SW480 (cell line): ENCODE data around the gene EPB41L4B.

Experiments used
- DNase-seq: peaks from one replicate; pipeline ENCODE4 v3.0.0-alpha.2; 2016; ENCODE audit warnings: low spot score

EPB41L4B gene

DNA sequence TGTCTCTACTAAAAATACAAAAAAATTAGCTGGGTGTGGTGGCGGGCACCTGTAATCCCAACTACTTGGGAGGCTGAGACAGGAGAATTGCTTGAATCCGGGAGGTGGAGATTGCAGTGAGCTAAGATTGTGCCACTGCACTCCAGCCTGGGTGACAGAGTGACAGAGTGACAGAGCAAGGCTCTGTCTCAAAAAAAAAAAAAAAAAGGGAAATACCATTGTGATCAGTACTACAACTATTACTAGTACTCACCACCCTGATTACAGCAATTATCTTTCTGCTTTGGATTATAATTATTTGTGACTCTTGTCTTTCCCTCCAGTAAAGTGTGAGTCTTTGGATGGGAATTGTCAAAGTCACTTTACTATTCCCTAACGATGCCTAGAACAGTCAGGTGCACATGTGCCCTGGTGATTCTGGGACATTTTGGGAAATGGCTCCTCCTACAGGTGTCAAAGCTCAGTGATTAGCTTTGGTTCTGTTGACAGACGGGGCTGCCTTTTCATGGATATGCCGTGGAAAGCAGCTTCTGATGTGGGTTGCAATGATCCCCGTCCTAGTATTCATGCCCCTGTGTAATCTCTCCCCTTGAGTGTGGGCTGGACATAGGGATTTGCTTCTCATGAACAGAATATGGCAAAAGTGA is 122.0 kb downstream of the EPB41L4B start:
- DNase-seq: peak; percentile 12

GRCh38 chr9:109193974-109194556 is 126.8 kb downstream of the EPB41L4B start:
- no peak for DNase-seq

GRCh38 chr9:109192732-109193361 is 128.0 kb downstream of the EPB41L4B start:
- DNase-seq: no peak

DNA sequence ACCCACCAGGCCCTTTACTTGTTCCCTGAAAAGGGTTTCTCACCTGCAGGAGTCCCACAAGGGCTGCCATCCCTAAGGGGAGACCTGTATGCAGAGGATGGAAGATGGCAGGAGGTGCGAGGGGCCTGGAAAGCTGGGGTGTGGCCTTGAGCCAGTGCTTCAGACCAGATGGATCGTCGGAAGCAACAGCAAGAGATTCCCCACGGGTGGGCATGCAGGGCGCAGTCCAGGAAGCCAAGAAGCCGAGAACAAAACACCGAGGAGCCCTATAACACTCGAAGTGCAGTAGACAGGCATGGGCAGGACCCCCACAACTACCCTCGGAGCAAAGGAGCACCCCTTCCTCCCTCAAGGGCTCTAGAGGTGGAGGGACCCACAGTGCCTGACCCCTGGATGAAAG is 129.1 kb downstream of the EPB41L4B start:
- DNase-seq: no peak

DNA sequence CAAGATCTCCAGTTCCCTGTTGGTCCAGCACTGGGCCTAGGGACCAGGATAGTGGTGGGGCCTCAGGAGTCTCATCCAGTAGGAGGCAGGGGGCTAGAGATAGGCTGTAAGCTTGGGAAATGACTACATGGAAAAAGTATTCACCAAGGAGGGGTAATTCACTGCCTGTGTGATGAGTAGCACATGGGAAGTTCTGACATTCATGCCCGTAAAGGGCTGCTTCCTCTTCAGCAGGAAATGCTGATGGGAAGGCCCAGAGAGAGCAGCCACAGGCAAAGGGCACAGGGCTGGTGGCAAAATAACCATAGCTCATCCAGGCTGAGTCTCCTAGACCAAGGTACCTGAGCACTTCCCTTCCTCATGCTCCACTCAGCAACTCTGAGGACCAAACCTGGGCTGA is 130.7 kb downstream of the EPB41L4B start:
- DNase-seq: no peak

- DNase-seq: no peak
These were observed 133.9 kb downstream of the EPB41L4B start for GRCh38 chr9:109186857-109187520.

DNA sequence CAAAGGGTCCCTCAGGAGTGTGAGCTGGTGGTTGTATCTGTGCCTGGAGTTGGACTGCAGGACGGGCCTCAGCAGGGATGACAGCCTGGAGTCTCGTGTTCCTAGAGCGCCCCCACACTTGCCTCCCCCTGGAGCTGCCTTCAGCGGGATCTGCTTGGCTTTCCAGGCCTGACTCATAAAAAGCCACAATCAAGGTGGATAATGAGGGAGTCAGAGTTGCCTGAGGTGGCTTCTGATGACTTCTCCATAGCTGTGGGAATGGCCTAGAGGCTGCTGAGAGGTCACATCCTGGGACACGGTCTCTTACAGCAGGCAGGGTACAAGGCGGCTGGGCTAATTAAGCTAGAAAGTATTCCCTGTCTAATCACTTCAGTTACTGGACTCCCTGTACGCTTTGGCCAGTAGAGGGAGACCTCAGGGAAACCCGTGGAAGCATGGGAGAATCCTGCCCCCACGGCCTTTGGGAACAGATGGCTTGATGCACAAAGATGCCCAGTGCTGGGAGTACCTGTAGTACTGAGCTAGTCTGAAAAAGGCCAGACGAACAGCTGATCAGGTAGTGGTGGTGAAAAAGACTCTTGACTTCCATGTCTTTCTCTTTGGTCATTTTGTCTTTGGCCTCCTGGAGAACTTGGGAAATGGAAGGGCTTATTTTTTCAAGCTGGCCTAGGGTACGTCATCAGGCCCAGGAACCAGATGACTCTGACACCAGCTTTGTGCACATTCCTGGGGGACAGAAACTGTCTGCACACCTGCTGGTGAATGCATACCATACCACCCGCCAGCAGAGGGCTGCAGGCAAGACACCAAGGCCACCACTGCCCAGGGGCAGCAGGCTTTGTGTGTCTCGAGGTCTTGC is 137.7 kb downstream of the EPB41L4B start:
- DNase-seq: peak; percentile 64

GRCh38 chr9:109182550-109182939 is 138.3 kb downstream of the EPB41L4B start:
- peak; percentile 29 for DNase-seq

- peak; percentile 78 for DNase-seq
These were observed 139.6 kb downstream of the EPB41L4B start for GRCh38 chr9:109181284-109181683.

GRCh38 chr9:109179801-109180523 is 140.9 kb downstream of the EPB41L4B start:
- DNase-seq: no peak

GRCh38 chr9:109176963-109177362 is 143.9 kb downstream of the EPB41L4B start:
- no peak for DNase-seq

DNA sequence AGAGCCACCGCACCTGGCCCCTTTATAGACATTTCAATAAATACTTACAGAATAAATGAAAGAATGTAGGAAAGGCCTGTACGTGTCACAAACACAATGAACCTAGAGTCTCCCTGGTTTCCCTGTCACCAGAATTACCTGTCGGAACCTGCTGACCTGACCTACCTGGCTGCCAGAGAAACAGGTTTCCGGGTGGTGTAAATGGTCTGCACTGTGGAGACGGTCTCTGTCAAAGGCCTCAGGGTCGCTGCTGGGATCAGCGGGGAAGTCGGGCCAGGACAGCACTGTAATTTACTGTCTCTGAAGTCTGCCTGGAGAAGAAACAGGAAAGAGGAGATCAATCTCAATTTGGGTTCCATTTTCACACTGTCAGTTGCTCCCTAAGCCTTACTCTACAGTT is 144.5 kb downstream of the EPB41L4B start:
- DNase-seq: no peak

GRCh38 chr9:109172935-109173334 is 147.9 kb downstream of the EPB41L4B start:
- DNase-seq: no peak

DNA sequence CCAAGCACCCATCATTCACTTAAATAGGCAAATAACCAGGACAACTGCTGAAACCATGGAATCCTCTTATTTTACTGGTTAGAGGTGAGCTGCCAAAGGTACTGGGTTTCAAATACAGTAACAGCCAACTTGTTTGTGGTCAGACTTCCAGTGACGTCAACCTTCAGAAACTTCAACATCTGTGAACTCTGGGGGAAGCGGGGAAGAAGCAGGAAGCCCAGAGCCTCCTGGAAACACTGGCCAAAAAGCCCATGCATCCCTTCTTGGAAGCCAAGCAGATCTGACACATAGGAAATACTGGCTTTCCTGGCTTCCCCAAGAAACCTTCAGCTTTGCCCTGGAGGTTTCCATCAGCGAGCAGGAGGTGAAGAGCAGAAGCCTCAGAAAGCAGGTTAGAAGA is 148.9 kb downstream of the EPB41L4B start:
- no peak for DNase-seq

- DNase-seq: no peak
These were observed 152.7 kb downstream of the EPB41L4B start for GRCh38 chr9:109168170-109168569.

GRCh38 chr9:109167716-109168115 is 153.1 kb downstream of the EPB41L4B start:
- DNase-seq: no peak

DNA sequence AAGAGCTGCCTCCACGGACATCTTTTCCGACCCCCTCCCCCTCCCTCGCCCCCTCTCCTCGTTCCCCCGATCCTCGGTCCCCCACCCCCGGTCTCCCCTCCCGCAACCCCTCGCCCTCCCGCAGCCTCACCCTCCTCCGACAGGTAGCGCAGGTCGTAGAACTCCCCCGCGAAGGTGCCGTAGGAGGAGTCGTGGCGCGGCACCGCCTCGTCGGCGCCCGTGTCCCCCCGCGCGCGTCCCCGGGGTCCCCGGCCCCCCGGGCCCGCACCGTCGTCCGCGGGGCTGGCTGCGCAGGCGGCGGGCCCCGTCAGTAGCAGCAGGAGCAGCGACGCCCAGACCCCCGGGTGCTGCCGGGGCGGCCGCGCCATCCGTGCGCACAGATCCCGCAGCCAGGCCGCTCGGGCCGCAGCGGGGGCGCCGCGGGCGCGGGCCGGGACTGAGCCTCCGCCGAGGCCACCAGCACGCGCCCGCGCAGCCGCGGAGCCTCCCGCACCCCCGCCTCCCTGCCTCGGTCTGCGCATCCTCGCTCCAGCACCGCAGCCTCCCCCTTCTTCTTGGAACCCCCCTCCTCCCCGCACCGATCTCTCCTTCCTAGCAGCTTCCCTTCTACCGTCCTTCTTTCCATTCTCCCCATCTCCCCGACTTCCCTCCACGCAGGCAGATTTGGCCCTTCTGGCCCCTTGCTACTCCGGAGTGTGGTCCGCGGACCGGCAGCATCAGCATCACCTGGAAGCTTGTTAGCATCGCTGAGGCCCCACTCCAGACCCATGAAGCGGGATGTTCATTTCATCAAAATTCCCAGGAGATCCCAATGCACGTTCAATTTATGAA is 153.9 kb downstream of the EPB41L4B start, which contains the start of gene FRRS1L:
TSS of gene FRRS1L (minus strand) at position 479 of the 831 bp plus-strand sequence. CDS start at position 368, 111 bp downstream.
- DNase-seq: no peak

GRCh38 chr9:109166171-109166770 is 154.6 kb downstream of the EPB41L4B start:
- DNase-seq: no peak

DNA sequence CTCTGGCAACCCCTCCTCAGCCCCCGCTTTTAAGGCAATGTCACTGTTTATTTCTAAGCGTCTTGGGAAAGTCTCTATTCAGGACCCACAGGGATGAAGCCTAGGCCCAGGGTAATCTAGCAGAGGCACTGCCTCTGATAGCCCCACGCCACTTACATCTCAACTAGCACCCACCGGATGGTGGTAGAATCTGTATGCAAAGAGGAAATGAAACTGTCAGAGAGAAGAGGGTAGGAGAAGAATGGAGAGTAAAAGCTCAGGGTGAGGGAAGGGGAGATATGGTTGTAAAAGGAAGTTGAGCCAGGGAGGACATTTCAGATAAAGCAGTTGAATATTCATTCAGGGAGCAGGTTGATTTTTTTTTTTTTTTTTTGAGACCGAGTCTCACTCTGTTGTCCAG is 156.8 kb downstream of the EPB41L4B start:
- DNase-seq: no peak

GRCh38 chr9:109163194-109163593 is 157.7 kb downstream of the EPB41L4B start:
- DNase-seq: no peak
